A673 (cell line): ENCODE results near the gene GRIK3.

ENCODE experiments used
- EZH2 ChIP-seq: fragments of 200-600 bp; sonication (generic); IDR thresholded peaks from 2 replicates; pipeline ENCODE4 v1.6.1; 2017; ENCODE audit warnings: borderline replicate concordance, low read depth, mild to moderate bottlenecking, mixed read lengths, antibody characterized with exemption, low read length; ENCODE audit not compliant: poor library complexity, severe bottlenecking
- TF ChIP-seq, protein P1 (sequence below): fragments of 300-800, 200-600 bp; sonication (generic); conservative IDR thresholded peaks from 2 replicates; pipeline ENCODE4 v1.5.1; 2017; ENCODE audit warnings: low read depth, mild to moderate bottlenecking, antibody characterized with exemption, low read length, moderate library complexity, mixed read lengths

DNA sequence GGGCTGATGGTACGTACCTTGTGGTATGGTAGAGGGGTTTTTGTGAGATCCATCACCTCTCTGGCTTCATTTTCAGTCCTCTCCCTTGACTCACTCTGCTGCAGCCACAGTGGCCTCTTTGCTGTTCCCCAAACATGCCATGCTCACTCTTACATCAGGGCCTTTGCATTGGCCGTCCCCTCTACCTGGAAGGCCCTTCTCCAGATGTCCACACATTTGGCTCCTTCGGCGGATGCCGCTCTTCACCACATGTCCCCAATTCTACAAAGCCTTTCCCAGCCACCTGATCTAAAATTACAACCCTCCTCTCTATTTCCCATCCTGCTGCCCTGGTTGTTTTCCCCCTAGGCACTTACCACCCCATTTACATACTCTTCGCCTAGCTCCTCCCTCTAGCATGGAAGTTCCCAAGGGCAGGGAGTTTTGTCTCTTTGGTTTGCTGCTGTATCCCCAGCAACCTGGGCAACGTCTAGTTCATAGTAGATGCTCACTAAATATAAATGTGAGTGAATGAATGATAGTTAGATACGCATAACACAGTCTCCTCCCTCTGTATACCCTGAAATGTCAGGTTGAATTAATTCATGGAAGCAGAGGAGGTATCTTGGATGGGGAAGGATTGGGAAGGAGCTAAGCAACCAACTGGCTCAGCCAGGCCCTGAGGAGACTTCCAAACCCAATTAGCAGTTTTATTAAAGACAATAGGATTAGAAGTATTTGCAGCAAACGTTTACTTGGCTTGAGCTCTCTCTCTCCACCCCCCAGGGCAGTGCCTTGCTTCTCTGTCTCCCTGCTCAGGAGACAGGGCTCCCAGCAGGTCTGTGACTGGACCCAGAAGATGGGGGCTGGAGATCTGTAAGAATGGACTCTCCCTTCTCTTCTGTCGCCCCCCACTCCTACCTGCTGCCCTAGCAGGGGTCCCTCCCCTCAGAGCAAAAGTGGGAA is 264.2 kb downstream of the GRIK3 start:
- TF ChIP-seq, protein P1, sequence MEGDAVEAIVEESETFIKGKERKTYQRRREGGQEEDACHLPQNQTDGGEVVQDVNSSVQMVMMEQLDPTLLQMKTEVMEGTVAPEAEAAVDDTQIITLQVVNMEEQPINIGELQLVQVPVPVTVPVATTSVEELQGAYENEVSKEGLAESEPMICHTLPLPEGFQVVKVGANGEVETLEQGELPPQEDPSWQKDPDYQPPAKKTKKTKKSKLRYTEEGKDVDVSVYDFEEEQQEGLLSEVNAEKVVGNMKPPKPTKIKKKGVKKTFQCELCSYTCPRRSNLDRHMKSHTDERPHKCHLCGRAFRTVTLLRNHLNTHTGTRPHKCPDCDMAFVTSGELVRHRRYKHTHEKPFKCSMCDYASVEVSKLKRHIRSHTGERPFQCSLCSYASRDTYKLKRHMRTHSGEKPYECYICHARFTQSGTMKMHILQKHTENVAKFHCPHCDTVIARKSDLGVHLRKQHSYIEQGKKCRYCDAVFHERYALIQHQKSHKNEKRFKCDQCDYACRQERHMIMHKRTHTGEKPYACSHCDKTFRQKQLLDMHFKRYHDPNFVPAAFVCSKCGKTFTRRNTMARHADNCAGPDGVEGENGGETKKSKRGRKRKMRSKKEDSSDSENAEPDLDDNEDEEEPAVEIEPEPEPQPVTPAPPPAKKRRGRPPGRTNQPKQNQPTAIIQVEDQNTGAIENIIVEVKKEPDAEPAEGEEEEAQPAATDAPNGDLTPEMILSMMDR = no peak
- TF ChIP-seq EZH2 = no peak
